Tibial artery (tissue), 4 donors: Measurements from ENCODE around the gene CHMP1A.
"Not testable (repeated sequence)": the region's sequence is repeated elsewhere in the genome, so short reads cannot be mapped to it uniquely, and the experiment has no call there.

Source experiments
- DNase-seq, 2 donors: peaks; one replicate each; pipeline ENCODE4 v3.0.0-alpha.2; 2019
- H3K27ac ChIP-seq, 2 donors: fragments of 200-600 bp; sonication (generic) in 1 of 2; 1 replicate in 1 of 2; 2 replicates in 1 of 2; pipeline ENCODE4 v1.5.1; 2018 to 2019; ENCODE audit warnings: mild to moderate bottlenecking in 1 of 2
- H3K27me3 ChIP-seq, 2 donors: fragments of 200-600 bp; sonication (generic) in 1 of 2; one replicate each; pipeline versions ENCODE4 v1.5.1 to v1.6.0; 2016 to 2019
- H3K36me3 ChIP-seq, 3 donors: fragments of 200-600 bp; sonication (generic) in 2 of 3; one replicate each; pipeline ENCODE4 v1.5.1; 2016 to 2019; ENCODE audit warnings: mild to moderate bottlenecking in 2 of 3
- H3K4me1 ChIP-seq, 4 donors: fragments of 200-600 bp; sonication (generic) in 2 of 4; 1 replicate in 3 of 4; 2 replicates in 1 of 4; pipeline ENCODE4 v1.5.1; 2016 to 2019
- H3K4me3 ChIP-seq, 2 donors: fragments of 200-600 bp; sonication (generic) in 1 of 2; 1 replicate in 1 of 2; 2 replicates in 1 of 2; pipeline ENCODE4 v1.5.1; 2018 to 2019; ENCODE audit warnings: mild to moderate bottlenecking in 2 of 2
- H3K9me3 ChIP-seq, 3 donors: fragments of 200-600 bp; sonication (generic) in 1 of 3; one replicate each; pipeline ENCODE4 v1.5.1; 2016 to 2019
- intact Hi-C: fragments of 100-400 bp; cut with DNase I; formaldehyde crosslinking; loops from one replicate; pipeline ENCODE4 v1.15.0; 2023; ENCODE audit warnings: low total_unique reads
- TF ChIP-seq, protein P1 (sequence below), 2 experiments: fragments of 200-600 bp in 1 of 2; fragments of 450-650 bp in 1 of 2; IDR thresholded peaks; one replicate each; pipeline ENCODE4 v1.5.1; 2017 to 2019; ENCODE audit warnings: antibody characterized with exemption in 2 of 2, mild to moderate bottlenecking in 1 of 2, moderate library complexity in 1 of 2

CHMP1A gene

DNA sequence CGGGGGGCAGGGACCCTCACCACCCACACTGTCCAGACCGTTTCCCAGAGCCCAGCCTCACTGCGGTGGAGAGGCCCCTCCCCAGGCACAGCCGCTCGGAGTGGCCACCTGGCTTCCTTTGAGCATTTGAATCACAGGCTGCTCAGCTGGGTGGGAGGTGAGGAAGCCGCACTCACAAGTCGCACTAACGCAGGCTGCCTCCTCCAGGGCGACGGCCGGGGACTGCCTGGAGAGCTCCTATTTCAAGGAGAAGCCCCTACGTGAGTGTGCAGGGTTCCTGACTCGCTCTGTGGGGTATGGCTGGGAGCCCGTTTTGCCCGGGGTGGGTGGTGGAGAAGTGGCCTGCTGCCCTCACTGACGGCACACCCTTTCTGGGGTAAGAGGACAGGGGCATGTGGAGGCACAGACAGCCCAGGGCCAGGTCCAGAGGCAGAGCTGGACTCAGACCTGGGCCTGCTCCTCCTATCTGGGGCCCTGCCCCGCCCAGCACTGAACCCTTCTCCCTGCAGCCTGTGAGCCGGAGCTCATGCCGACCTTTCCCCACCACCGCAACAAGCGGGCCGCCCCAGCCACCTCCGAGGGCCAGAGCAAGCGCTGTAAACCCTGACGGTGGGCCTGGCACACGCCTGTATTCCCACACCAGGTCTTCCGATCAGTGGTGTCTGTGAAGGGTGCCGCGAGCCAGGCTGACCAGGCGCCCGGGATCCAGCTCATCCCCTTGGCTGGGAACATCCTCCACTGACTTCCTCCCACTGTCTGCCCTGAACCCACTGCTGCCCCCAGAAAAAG lies 37.8 kb upstream of the CHMP1A start:
- intact Hi-C loops = no loop called here
- peaks cover 4 to 76% (median 41%) of the 10 kb centered on the region in 3 donors for H3K36me3 ChIP-seq
- no peak overlapping the region for H3K27ac ChIP-seq
- H3K4me3 ChIP-seq = no peak overlapping the region
- peaks cover 1 to 8% (median 7%) of the 10 kb centered on the region in 4 donors for H3K4me1 ChIP-seq
- no peaks in the 10 kb centered on the region for H3K9me3 ChIP-seq
- TF ChIP-seq, protein P1, sequence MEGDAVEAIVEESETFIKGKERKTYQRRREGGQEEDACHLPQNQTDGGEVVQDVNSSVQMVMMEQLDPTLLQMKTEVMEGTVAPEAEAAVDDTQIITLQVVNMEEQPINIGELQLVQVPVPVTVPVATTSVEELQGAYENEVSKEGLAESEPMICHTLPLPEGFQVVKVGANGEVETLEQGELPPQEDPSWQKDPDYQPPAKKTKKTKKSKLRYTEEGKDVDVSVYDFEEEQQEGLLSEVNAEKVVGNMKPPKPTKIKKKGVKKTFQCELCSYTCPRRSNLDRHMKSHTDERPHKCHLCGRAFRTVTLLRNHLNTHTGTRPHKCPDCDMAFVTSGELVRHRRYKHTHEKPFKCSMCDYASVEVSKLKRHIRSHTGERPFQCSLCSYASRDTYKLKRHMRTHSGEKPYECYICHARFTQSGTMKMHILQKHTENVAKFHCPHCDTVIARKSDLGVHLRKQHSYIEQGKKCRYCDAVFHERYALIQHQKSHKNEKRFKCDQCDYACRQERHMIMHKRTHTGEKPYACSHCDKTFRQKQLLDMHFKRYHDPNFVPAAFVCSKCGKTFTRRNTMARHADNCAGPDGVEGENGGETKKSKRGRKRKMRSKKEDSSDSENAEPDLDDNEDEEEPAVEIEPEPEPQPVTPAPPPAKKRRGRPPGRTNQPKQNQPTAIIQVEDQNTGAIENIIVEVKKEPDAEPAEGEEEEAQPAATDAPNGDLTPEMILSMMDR (IDR thresholded peaks at IDR 0.05) = no peak
- H3K27me3 ChIP-seq = no peaks in the 10 kb centered on the region
- no peak for DNase-seq

DNA sequence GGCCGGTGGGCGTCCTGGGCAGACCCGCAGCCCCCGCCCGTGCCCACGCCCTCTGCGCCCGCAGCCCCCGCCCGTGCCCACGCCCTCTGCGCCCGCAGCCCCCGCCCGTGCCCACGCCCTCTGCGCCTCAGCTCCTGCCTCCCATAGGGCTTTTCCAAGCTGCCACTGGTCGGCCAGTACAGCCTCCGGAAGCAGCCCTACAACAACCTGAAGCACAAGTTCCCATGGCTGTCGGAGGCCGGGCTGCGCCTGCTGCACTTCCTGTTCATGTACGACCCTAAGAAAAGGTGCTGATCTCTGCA lies 37.2 kb upstream of the CHMP1A start:
- not testable (repeated sequence) for DNase-seq, H3K27ac ChIP-seq

DNA sequence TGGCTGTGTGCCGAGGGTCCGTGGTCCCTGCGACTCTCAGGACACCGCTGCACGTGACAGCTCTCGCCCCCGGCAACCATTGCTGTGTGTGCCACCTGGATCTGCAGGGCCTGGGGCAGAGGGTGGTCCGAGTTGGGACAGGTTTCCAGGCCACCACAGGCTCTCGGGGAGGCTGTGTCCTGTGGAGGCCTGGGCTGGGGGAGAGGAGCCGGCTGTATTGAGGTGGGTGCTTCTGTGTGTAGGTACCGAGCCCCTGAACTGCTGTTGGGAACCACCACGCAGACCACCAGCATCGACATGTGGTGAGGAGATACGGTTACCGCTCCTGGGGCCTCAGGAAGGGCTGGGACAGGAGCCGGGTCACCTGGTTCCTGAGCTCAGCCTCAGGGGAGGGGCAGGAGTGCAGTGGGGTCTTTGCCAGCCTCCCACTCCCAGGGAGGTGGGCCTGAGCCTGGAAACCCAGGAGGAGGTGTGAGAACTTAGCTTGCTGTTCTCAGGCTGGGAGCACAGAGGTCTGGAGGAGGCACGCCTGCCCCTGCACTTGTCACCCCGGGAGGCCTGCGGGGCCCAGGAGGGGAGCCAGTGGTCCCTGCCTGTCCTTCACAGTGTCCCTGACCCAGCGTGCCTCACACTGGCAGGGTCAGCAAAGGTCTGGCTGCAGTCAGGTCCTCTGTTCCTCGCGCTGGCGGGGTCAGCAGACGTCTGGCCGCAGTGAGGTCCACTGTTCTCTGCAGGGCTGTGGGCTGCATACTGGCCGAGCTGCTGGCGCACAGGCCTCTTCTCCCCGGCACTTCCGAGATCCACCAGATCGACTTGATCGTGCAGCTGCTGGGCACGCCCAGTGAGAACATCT lies 36.6 kb upstream of the CHMP1A start:
- Histone ChIP-seq H3K4me3 (no peak overlapping the region), H3K27ac (no peak overlapping the region), H3K36me3 (peaks cover 4 to 87% (median 43%) of the 10 kb centered on the region in 3 donors), H3K4me1 (no peaks in the 10 kb centered on the region), H3K9me3 (no peaks in the 10 kb centered on the region), H3K27me3 (no peaks in the 10 kb centered on the region)
- TF ChIP-seq, protein P1 (IDR thresholded peaks at IDR 0.05) = no peak
- intact Hi-C loops = no loop called here
- DNase-seq = no peak

More for the DNA sequence above, 37.2 kb upstream of the CHMP1A start:
- H3K36me3 ChIP-seq = peaks cover 4 to 82% (median 43%) of the 10 kb centered on the region in 3 donors
- H3K4me3 ChIP-seq, H3K9me3 ChIP-seq, intact Hi-C loops, H3K4me1 ChIP-seq, H3K27me3 ChIP-seq: not testable (repeated sequence)

DNA sequence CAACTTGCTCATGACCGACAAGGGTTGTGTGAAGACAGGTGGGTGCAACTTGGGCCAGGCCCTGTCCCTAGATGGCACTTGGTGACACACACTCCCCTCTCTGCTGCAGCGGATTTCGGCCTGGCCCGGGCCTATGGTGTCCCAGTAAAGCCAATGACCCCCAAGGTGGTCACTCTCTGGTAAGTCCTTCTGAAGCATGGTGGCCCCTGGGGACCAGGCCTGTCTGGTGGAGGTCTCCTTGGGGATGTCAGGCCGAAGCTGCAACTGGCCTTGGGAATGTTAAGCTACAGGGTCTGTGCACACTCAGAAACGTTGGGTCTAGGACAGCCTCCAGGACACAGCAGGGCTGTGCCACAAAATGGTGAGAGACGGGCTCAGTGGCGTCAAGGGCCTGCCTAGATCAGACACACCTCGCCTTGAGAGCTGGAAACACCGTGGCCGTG lies 35.8 kb upstream of the CHMP1A start:
- Histone ChIP-seq H3K36me3 (peaks cover 4 to 90% (median 43%) of the 10 kb centered on the region in 3 donors), H3K27me3 (no peaks in the 10 kb centered on the region), H3K4me1 (no peaks in the 10 kb centered on the region), H3K27ac (no peak overlapping the region), H3K4me3 (no peak overlapping the region), H3K9me3 (no peaks in the 10 kb centered on the region)
- TF ChIP-seq, protein P1 (IDR thresholded peaks at IDR 0.05) = no peak
- DNase-seq = no peak
- intact Hi-C loops = no loop called here

DNA sequence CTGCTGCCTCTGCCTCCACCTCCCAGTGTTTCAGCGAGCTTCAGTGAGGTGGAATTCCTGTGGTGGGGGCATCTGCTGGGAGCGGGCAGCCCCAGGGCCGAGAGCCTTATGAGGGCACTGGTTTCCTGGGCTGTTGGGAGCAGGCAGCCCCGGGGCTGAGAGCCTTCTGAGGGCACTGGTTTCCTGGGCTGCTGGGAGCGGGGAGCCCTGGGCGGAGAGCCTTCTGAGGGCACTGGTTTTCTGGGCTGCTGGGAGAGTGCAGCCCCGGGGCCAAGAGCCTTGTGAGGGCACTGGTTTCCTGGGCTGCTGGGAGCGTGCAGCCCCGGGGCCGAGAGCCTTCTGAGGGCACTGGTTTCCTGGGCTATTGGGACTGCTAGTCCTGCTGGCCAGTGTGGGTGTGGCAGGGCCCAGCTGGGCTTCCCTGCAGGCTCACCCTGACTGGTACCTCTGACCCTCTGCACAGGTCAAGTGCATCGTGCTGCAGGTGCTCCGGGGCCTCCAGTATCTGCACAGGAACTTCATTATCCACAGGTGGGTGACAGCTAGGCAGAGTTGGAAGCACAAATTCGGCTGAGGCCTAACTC lies 34.6 kb upstream of the CHMP1A start:
- DNase-seq = no peak
- H3K36me3 ChIP-seq = peaks cover 4 to 80% (median 37%) of the 10 kb centered on the region in 3 donors

More for the DNA sequence above, 34.6 kb upstream of the CHMP1A start:
- peaks cover 0 to 8% (median 7%) of the 10 kb centered on the region in 4 donors for H3K4me1 ChIP-seq
- TF ChIP-seq, protein P1 (IDR thresholded peaks at IDR 0.05) = no peak
- H3K4me3 ChIP-seq = no peak overlapping the region
- no peaks in the 10 kb centered on the region for H3K9me3 ChIP-seq
- intact Hi-C loops = no loop called here
- H3K27me3 ChIP-seq = no peaks in the 10 kb centered on the region
- H3K27ac ChIP-seq = no peak overlapping the region
